WTC11 (cell line): ENCODE results near the gene COA1. TPM values are rescaled to one million over a fixed set of nuclear protein-coding genes. Genes with fewer than 3 reads are reported as not detected.

Experiments
- ATAC-seq: fragments of 200-7000 bp; cut with Tn5 transposase; 2 replicates; pipeline ENCODE4 v1.10.0; 2021; ENCODE audit warnings: mild to moderate bottlenecking, moderate library complexity
- CTCF ChIA-PET: fragments of 300-600 bp; sonication (Branson Sonifier 250); formaldehyde crosslinking; loops from one replicate; lab custom pipeline; 2021; ENCODE audit warnings: antibody characterized with exemption; lab: Charles Lee
- POLR2A ChIA-PET: fragments of 350-600 bp; sonication (Branson Sonifier 250); formaldehyde crosslinking; loops from one replicate; lab custom pipeline; 2021; ENCODE audit warnings: antibody characterized with exemption; lab: Charles Lee
- DNase-seq: peaks from one replicate; pipeline ENCODE4 v3.0.0; 2021; ENCODE audit warnings: low spot score
- H3K27ac Mint-ChIP-seq: 2 replicates; pipeline ENCODE4 v1.8.0; 2021; ENCODE audit warnings: mixed read lengths
- H3K27me3 Mint-ChIP-seq: 2 replicates; pipeline ENCODE4 v1.8.0; 2021; ENCODE audit warnings: low read depth, mild to moderate bottlenecking, moderate library complexity, mixed read lengths
- H3K36me3 Mint-ChIP-seq: 2 replicates; pipeline ENCODE4 v1.8.0; 2021; ENCODE audit warnings: mixed read lengths
- H3K4me1 Mint-ChIP-seq: 2 replicates; pipeline ENCODE4 v1.8.0; 2022; ENCODE audit warnings: mixed read lengths
- H3K4me3 Mint-ChIP-seq: 2 replicates; pipeline ENCODE4 v1.8.0; 2021; ENCODE audit warnings: mild to moderate bottlenecking, moderate library complexity, mixed read lengths
- H3K9me3 Mint-ChIP-seq: 2 replicates; pipeline ENCODE4 v1.8.0; 2021; ENCODE audit warnings: mixed read lengths
- ATF2 ChIP-seq: sonication (generic); formaldehyde crosslinking; IDR thresholded peaks from 2 replicates; pipeline ENCODE4 v1.8.1; 2022; ENCODE audit warnings: low read depth, missing genetic modification reagents, borderline replicate concordance
- CBFB ChIP-seq: sonication (generic); formaldehyde crosslinking; IDR thresholded peaks from 2 replicates; pipeline ENCODE4 v1.8.1; 2022; ENCODE audit warnings: mild to moderate bottlenecking, low read depth, missing genetic modification reagents
- E2F5 ChIP-seq: sonication (generic); formaldehyde crosslinking; IDR thresholded peaks from 2 replicates; pipeline ENCODE4 v1.8.1; 2022; ENCODE audit warnings: mild to moderate bottlenecking, moderate library complexity, missing genetic modification reagents
- EMX1 ChIP-seq: fragments of 250-450 bp; sonication (Bioruptor Pico); IDR thresholded peaks from 2 replicates; pipeline ENCODE4 v1.8.0; 2021; ENCODE audit warnings: mild to moderate bottlenecking
- FOXK1 ChIP-seq: sonication (generic); formaldehyde crosslinking; IDR thresholded peaks from 2 replicates; pipeline ENCODE4 v1.8.0; 2022; ENCODE audit warnings: mild to moderate bottlenecking, moderate library complexity, missing genetic modification reagents
- FOXP4 ChIP-seq: sonication (generic); formaldehyde crosslinking; IDR thresholded peaks from 2 replicates; pipeline ENCODE4 v1.8.0; 2022; ENCODE audit warnings: mild to moderate bottlenecking, missing genetic modification reagents
- GABPB1 ChIP-seq: sonication (generic); formaldehyde crosslinking; IDR thresholded peaks from 2 replicates; pipeline ENCODE4 v1.8.1; 2023; ENCODE audit warnings: mild to moderate bottlenecking, missing genetic modification reagents
- GTF2I ChIP-seq: fragments of 250-450 bp; sonication (Bioruptor Pico); conservative IDR thresholded peaks from 2 replicates; pipeline ENCODE4 v1.4.0; 2021; ENCODE audit warnings: mild to moderate bottlenecking
- HMGA2 ChIP-seq: fragments of 250-450 bp; sonication (Bioruptor Pico); IDR thresholded peaks from 2 replicates; pipeline ENCODE4 v1.4.0; 2021; ENCODE audit warnings: mild to moderate bottlenecking, moderate library complexity
- KAT7 ChIP-seq: sonication (generic); formaldehyde crosslinking; IDR thresholded peaks from 2 replicates; pipeline ENCODE4 v1.8.1; 2023; ENCODE audit warnings: missing genetic modification reagents, mild to moderate bottlenecking, borderline replicate concordance
- NFATC4 ChIP-seq: fragments of 250-450 bp; sonication (Bioruptor Pico); IDR thresholded peaks from 2 replicates; pipeline ENCODE4 v1.9.0; 2021; ENCODE audit warnings: mild to moderate bottlenecking
- NFYB ChIP-seq: sonication (generic); formaldehyde crosslinking; conservative IDR thresholded peaks from 2 replicates; pipeline ENCODE4 v1.8.0; 2022; ENCODE audit warnings: low read depth, missing genetic modification reagents
- SMAD3 ChIP-seq: sonication (generic); formaldehyde crosslinking; IDR thresholded peaks from 2 replicates; pipeline ENCODE4 v1.8.0; 2022; ENCODE audit warnings: missing genetic modification reagents, mild to moderate bottlenecking, borderline replicate concordance
- SP1 ChIP-seq: sonication (generic); formaldehyde crosslinking; conservative IDR thresholded peaks from 2 replicates; pipeline ENCODE4 v1.8.1; 2022; ENCODE audit warnings: missing genetic modification reagents
- TCF7 ChIP-seq: sonication (generic); formaldehyde crosslinking; IDR thresholded peaks from 2 replicates; pipeline ENCODE4 v1.8.0; 2022; ENCODE audit warnings: mild to moderate bottlenecking, low read depth, missing genetic modification reagents, moderate library complexity
- TP53 ChIP-seq: sonication (generic); formaldehyde crosslinking; IDR thresholded peaks from 2 replicates; pipeline ENCODE4 v1.8.1; 2023; ENCODE audit warnings: mild to moderate bottlenecking, missing genetic modification reagents
- USF1 ChIP-seq: sonication (generic); formaldehyde crosslinking; IDR thresholded peaks from 2 replicates; pipeline ENCODE4 v1.8.0; 2022; ENCODE audit warnings: mild to moderate bottlenecking, missing genetic modification reagents
- ZBTB21 ChIP-seq: sonication (generic); formaldehyde crosslinking; IDR thresholded peaks from 2 replicates; pipeline ENCODE4 v1.8.1; 2023; ENCODE audit warnings: mild to moderate bottlenecking, missing genetic modification reagents, borderline replicate concordance
- ZNF263 ChIP-seq: sonication (generic); formaldehyde crosslinking; IDR thresholded peaks from 2 replicates; pipeline ENCODE4 v1.8.1; 2022; ENCODE audit warnings: low read depth, mild to moderate bottlenecking, moderate library complexity, missing genetic modification reagents
- ZNF317 ChIP-seq: sonication (generic); formaldehyde crosslinking; IDR thresholded peaks from 2 replicates; pipeline ENCODE4 v1.8.1; 2023; ENCODE audit warnings: low read depth, mild to moderate bottlenecking, moderate library complexity, missing genetic modification reagents, borderline replicate concordance
- ZNF512 ChIP-seq: sonication (generic); formaldehyde crosslinking; IDR thresholded peaks from 2 replicates; pipeline ENCODE4 v1.8.1; 2022; ENCODE audit warnings: missing genetic modification reagents, borderline replicate concordance
- ZNF532 ChIP-seq: fragments of 250-450 bp; sonication (Bioruptor Pico); IDR thresholded peaks from 2 replicates; pipeline ENCODE4 v1.9.0; 2021; ENCODE audit warnings: mild to moderate bottlenecking, borderline replicate concordance
- total RNA-seq: library from RNA; stranded (reverse); gene quantifications from 3 replicates; pipeline ENCODE4 v1.2.3, GENCODE V29; 2021

The COA1 gene
- total RNA-seq, 1 experiment from 2014 or later = 132 TPM

- POLR2A ChIA-PET = no interaction called here
- TF ChIP-seq ZNF512 (CRISPR knock-in tag) = no peak
- no peak for TF ChIP-seq FOXP4 (CRISPR knock-in tag)
- no peak for TF ChIP-seq SP1 (CRISPR knock-in tag)
- no peak for TF ChIP-seq ZBTB21 (CRISPR knock-in tag)
- TF ChIP-seq NFYB (CRISPR knock-in tag) = no peak
- TF ChIP-seq EMX1 (CRISPR knock-in tag) = no peak
- no peak for DNase-seq
- Mint-ChIP-seq H3K36me3 (peaks cover 35% of the 10 kb centered on the region), H3K4me3 (no peak overlapping the region), H3K9me3 (peaks cover 10% of the 10 kb centered on the region), H3K4me1 (no peaks in the 10 kb centered on the region), H3K27me3 (no peaks in the 10 kb centered on the region), H3K27ac (no peak overlapping the region)
- ATAC-seq = no peak
- CTCF ChIA-PET = interaction anchor here (1.2 kb wide), 1 partner anchor 27 kb away, joined by 6 read pairs; the partner anchor contains the start of gene STK17A
These were observed 120.2 kb downstream of the COA1 start for GRCh38 chr7:43609097-43609496.

GRCh38 chr7:43604251-43604650 lies 125.1 kb downstream of the COA1 start:
- no peaks in the 10 kb centered on the region for H3K27me3 Mint-ChIP-seq
- H3K27ac Mint-ChIP-seq = no peak overlapping the region
- H3K9me3 Mint-ChIP-seq = peaks cover 10% of the 10 kb centered on the region
- ATAC-seq (no peak), DNase-seq (no peak)
- peaks cover 28% of the 10 kb centered on the region for H3K36me3 Mint-ChIP-seq
- ChIA-PET POLR2A (no interaction called here), CTCF (interaction anchor here (3.0 kb wide), 1 partner anchor 22 kb away, joined by 15 read pairs; the partner anchor contains the start of gene STK17A)
- no peak overlapping the region for H3K4me3 Mint-ChIP-seq
- TF ChIP-seq GTF2I = no peak
- TF ChIP-seq ZNF317 (CRISPR knock-in tag) = peak; percentile 96
- no peaks in the 10 kb centered on the region for H3K4me1 Mint-ChIP-seq

GRCh38 chr7:43602256-43602655 lies 127.1 kb downstream of the COA1 start:
- POLR2A ChIA-PET = no interaction called here
- H3K4me1 Mint-ChIP-seq = no peaks in the 10 kb centered on the region

More at GRCh38 chr7:43602256-43602655, 127.1 kb downstream of the COA1 start:
- TF ChIP-seq ZNF532 (no peak), GABPB1 (CRISPR knock-in tag) (no peak), KAT7 (CRISPR knock-in tag) (no peak), TP53 (CRISPR knock-in tag) (no peak), TCF7 (CRISPR knock-in tag) (no peak), HMGA2 (CRISPR knock-in tag) (no peak), ZNF317 (CRISPR knock-in tag) (no peak), CBFB (no peak), NFATC4 (CRISPR knock-in tag) (no peak), FOXK1 (no peak), E2F5 (no peak), ATF2 (CRISPR knock-in tag) (no peak), SMAD3 (CRISPR knock-in tag) (no peak), USF1 (no peak), ZNF263 (no peak)
- no peak for ATAC-seq
- peaks cover 10% of the 10 kb centered on the region for H3K9me3 Mint-ChIP-seq
- no peak overlapping the region for H3K4me3 Mint-ChIP-seq
- DNase-seq = no peak
- peaks cover 20% of the 10 kb centered on the region for H3K36me3 Mint-ChIP-seq
- H3K27me3 Mint-ChIP-seq = no peaks in the 10 kb centered on the region
- no peak overlapping the region for H3K27ac Mint-ChIP-seq
- CTCF ChIA-PET = interaction anchor here (1.8 kb wide), 1 partner anchor 20 kb away, joined by 10 read pairs; the partner anchor contains the start of gene STK17A
